22Rv1 (cell line): ENCODE data around the gene ZNF385C.

Experiments used
- H3K27ac ChIP-seq: fragments of 450-650 bp; 2 replicates; pipeline ENCODE4 v1.5.1; 2017
- ZFX ChIP-seq: fragments of 450-650 bp; IDR thresholded peaks from 2 replicates; pipeline ENCODE4 v1.6.1; 2017; ENCODE audit warnings: antibody characterized with exemption, borderline replicate concordance
- TF ChIP-seq, protein P1 (sequence below): fragments of 450-650 bp; IDR thresholded peaks from 2 replicates; pipeline ENCODE4 v1.5.1; 2017; ENCODE audit warnings: mild to moderate bottlenecking

The ZNF385C gene

DNA sequence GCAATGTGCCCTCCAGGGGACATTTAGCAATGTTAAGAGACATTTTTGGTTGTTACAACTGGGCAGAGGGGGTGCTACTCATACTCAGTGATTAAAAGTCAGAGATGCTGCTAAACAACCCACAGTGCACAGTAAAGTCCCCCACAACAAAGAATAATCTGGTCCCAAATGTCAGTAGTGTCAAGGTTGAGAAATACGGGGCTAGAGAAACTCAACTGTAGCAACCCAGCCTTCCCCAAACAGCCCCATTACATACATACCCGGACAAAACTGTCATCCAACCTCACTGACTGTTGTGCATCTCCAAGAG, 101.5 kb downstream of the ZNF385C start:
- TF ChIP-seq ZFX: no peak
- TF ChIP-seq, protein P1, sequence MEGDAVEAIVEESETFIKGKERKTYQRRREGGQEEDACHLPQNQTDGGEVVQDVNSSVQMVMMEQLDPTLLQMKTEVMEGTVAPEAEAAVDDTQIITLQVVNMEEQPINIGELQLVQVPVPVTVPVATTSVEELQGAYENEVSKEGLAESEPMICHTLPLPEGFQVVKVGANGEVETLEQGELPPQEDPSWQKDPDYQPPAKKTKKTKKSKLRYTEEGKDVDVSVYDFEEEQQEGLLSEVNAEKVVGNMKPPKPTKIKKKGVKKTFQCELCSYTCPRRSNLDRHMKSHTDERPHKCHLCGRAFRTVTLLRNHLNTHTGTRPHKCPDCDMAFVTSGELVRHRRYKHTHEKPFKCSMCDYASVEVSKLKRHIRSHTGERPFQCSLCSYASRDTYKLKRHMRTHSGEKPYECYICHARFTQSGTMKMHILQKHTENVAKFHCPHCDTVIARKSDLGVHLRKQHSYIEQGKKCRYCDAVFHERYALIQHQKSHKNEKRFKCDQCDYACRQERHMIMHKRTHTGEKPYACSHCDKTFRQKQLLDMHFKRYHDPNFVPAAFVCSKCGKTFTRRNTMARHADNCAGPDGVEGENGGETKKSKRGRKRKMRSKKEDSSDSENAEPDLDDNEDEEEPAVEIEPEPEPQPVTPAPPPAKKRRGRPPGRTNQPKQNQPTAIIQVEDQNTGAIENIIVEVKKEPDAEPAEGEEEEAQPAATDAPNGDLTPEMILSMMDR: no peak
- no peak overlapping the region for H3K27ac ChIP-seq

DNA sequence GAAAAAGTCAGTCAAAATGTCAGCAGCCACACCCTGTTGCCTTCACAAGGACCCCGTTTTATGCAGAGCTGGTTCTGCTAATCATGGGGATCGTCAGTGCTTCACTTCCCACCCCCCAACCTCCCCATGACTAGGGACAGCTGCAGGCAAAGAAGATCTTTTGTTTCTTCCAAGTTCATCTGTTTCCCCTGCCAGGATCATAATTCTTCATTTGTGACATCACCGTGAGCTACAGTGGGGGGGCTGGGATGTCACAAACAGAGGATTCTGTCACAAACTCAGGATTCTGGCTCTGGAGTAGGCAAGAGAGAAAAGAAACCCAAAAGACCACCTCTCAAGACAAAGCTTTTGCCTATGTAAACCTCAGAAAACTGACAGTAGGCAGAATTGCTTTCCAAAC, 105.7 kb downstream of the ZNF385C start:
- no peak overlapping the region for H3K27ac ChIP-seq
- no peak for TF ChIP-seq ZFX
- TF ChIP-seq, protein P1: no peak

DNA sequence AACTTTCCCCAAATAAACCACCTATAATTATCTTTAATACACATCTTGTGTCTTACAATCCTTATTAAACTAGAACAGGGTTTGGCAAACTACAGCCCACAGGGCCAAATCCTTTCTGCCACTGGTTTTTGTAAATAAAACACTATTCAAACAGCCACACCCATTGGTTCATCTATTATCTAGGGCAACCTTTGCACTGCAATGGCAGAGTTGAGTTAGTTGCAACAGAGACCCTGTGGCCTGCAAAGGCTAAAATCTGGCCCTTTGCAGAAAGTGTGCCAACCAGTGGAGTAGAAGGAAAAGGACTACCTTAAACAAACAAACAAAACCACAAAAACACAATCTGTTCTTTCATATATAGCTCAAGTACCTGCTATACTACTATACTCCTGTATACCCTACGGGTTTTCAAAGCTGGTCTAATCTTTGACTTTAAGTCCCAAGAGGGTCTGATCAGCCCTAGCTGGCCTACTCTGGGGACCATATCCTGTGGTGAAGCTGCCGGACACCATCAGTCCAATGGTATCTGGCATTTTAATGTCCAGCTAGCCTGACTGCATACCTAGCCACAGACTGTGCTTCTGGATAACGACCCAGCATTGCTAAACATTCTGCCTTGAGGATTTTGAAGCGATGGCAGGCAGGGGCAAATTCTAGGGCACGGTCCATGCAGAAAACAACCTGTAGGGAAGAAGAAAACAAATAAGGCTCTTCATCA, 108.4 kb downstream of the ZNF385C start:
- TF ChIP-seq ZFX: no peak
- TF ChIP-seq, protein P1: no peak
- peak overlapping the region; percentile 53 for H3K27ac ChIP-seq

DNA sequence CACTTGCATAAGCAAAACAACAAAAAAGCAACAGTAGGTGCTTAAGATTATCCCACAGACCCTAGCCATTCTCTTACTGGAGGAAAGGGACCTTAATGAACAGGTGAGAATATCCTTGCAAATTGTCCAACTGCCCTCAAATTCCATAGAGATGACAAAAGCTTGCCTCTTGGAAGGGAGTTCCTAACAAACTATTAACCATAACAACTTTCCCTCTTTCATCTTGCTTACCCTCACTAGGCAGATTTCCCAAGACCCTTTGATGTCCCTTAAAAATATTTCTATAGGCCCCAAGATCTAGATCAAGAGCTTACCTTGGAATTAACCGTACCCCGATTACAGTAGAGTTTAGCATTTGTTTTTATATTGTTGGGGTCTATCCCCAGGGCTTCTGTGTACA, 109.9 kb downstream of the ZNF385C start:
- 0 out of 2 replicates have a peak overlapping the region, but pooled peaks have one; percentile 53 for H3K27ac ChIP-seq
- no peak for TF ChIP-seq ZFX
- TF ChIP-seq, protein P1: no peak

DNA sequence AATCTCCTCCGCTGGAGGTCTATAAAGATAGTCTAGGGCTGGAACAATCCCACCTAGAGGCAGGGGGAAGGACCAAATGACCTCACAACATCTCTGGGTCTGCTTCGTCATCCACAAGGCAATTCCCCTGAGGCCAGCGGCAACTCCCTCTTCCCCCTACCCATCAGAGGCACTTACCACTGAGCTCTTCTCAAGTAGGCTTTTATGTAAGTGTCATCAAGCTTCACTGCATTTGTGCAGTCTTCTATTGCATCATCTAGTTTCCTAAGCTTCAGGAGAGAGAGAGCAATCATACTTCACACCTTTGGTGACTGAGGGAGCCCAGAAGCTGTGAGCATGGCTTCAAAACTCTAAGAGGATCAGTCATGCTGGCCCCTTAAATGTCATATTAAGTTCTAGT, 110.6 kb downstream of the ZNF385C start:
- TF ChIP-seq, protein P1: no peak
- no peak for TF ChIP-seq ZFX
- H3K27ac ChIP-seq: no peak overlapping the region

DNA sequence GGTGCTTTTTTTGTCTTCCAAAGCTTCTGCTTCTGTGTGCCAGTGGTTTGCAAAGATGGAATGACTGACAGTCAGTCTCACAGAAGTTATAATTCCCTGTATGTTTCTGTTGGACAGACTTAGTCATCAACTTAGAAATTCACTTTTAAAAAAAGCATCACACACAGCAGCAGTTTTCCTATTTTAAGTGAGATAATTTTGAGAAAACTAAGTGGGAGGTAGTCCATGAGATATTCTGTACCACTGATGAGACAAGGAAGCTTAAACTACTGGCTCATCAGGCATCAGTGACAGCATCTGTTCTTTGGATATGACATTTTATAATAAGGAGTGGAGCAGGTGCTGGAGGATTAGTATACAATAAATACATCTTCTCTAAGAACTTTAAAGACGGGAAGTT, 111.6 kb downstream of the ZNF385C start:
- no peak for TF ChIP-seq ZFX
- no peak overlapping the region for H3K27ac ChIP-seq

DNA sequence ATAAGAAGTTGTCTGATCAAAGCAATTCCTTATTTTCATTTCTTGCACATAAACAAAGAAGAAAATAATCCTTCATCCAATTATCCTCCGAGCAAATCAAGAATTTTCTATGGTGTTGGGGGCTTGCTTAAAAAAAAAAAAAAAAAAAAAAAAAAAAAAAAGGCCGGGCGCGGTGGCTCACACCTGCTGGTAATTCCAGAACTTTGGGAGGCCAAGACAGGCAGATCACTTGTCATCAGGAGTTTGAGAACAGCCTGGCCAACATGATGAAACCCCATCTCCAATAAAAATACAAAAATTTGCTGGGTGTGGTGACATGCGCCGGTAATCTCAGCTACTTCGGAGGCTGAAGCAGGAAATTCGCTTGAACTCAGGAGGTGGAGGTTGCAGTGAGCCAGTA, 112.4 kb downstream of the ZNF385C start:
- H3K27ac ChIP-seq: no peak overlapping the region
- TF ChIP-seq, protein P1: no peak
- TF ChIP-seq ZFX: no peak

DNA sequence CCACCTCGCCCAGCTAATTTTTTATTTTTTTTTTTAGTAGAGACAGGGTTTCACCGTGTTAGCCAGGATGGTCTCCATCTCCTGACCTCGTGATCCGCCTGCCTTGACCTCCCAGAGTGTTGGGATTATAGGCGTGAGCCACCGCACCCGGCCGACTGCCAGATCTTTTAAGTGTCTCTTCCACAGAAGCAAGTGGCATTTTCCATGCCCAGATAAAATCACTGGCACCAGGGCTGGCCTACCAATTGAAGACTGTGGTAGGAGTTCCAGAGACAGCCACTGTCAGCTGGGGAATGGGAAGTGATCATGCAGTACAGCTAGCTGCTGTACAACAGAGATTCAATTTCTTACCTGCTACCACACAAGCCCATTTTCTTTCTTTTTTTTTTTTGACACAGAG, 113.8 kb downstream of the ZNF385C start:
- TF ChIP-seq ZFX: no peak
- TF ChIP-seq, protein P1: no peak
- no peak overlapping the region for H3K27ac ChIP-seq
